ENCODE data around the gene BECN2.
A peak's percentile ranks its signal among the peaks of the same experiment; 100 is the strongest.
"Not testable (repeated sequence)": the region's sequence is repeated elsewhere in the genome, so short reads cannot be mapped to it uniquely, and the experiment has no call there.

The BECN2 gene

GRCh38 chr1:241968611-241969010 lies 11.0 kb downstream of the BECN2 start:
- no peak overlapping the region for H3K4me3 ChIP-seq (ENCODE audit: low read depth, low read length)
- H3K36me3 ChIP-seq: no peaks in the 10 kb centered on the region
- TF ChIP-seq CTCF (IDR thresholded peaks at IDR 0.05; ENCODE audit: low read depth, low read length): no peak
- no peaks in the 10 kb centered on the region for H3K27me3 ChIP-seq
- DNase-seq: no peak
- no peaks in the 10 kb centered on the region for H3K9me3 ChIP-seq
- peaks cover 10% of the 10 kb centered on the region for H3K4me1 ChIP-seq

GRCh38 chr1:241972703-241973369 lies 15.3 kb downstream of the BECN2 start:
- peaks cover 10% of the 10 kb centered on the region for H3K4me1 ChIP-seq
- DNase-seq: peak; percentile 77
- no peaks in the 10 kb centered on the region for H3K9me3 ChIP-seq
- TF ChIP-seq CTCF (IDR thresholded peaks at IDR 0.05; ENCODE audit: low read depth, low read length): no peak
- H3K4me3 ChIP-seq (ENCODE audit: low read depth, low read length): no peak overlapping the region
- no peaks in the 10 kb centered on the region for H3K36me3 ChIP-seq
- no peaks in the 10 kb centered on the region for H3K27me3 ChIP-seq

- peaks cover 10% of the 10 kb centered on the region for H3K4me1 ChIP-seq
- H3K9me3 ChIP-seq: no peaks in the 10 kb centered on the region
- no peaks in the 10 kb centered on the region for H3K27me3 ChIP-seq
- no peak for DNase-seq
- no peak for TF ChIP-seq CTCF (IDR thresholded peaks at IDR 0.05; ENCODE audit: low read depth, low read length)
- no peaks in the 10 kb centered on the region for H3K36me3 ChIP-seq
- no peak overlapping the region for H3K4me3 ChIP-seq (ENCODE audit: low read depth, low read length)
These were observed 18.7 kb downstream of the BECN2 start for GRCh38 chr1:241976229-241976628.

- Histone ChIP-seq H3K9me3 (no peaks in the 10 kb centered on the region), H3K4me3 (ENCODE audit: low read depth, low read length) (no peak overlapping the region), H3K27me3 (no peaks in the 10 kb centered on the region), H3K4me1 (no peaks in the 10 kb centered on the region), H3K36me3 (no peaks in the 10 kb centered on the region)
- TF ChIP-seq CTCF (IDR thresholded peaks at IDR 0.05; ENCODE audit: low read depth, low read length): no peak
- DNase-seq: no peak
These were observed 21.5 kb downstream of the BECN2 start for GRCh38 chr1:241979071-241979470.

GRCh38 chr1:241979926-241980325 lies 22.4 kb downstream of the BECN2 start:
- no peaks in the 10 kb centered on the region for H3K9me3 ChIP-seq
- no peaks in the 10 kb centered on the region for H3K27me3 ChIP-seq
- H3K4me1 ChIP-seq: no peaks in the 10 kb centered on the region
- DNase-seq: no peak
- TF ChIP-seq CTCF (IDR thresholded peaks at IDR 0.05; ENCODE audit: low read depth, low read length): no peak
- H3K4me3 ChIP-seq (ENCODE audit: low read depth, low read length): no peak overlapping the region
- no peaks in the 10 kb centered on the region for H3K36me3 ChIP-seq

GRCh38 chr1:241985787-241986186 lies 28.2 kb downstream of the BECN2 start:
- no peaks in the 10 kb centered on the region for H3K9me3 ChIP-seq
- H3K27me3 ChIP-seq: no peaks in the 10 kb centered on the region
- no peaks in the 10 kb centered on the region for H3K36me3 ChIP-seq
- H3K4me1 ChIP-seq: peaks cover 11% of the 10 kb centered on the region
- H3K4me3 ChIP-seq (ENCODE audit: low read depth, low read length): no peak overlapping the region
- DNase-seq: peak; percentile 57
- peak; percentile 77 for TF ChIP-seq CTCF (IDR thresholded peaks at IDR 0.05; ENCODE audit: low read depth, low read length)

GRCh38 chr1:241988389-241988930 lies 30.9 kb downstream of the BECN2 start:
- not testable (repeated sequence) for H3K4me3 ChIP-seq (ENCODE audit: low read depth, low read length); DNase-seq

More at GRCh38 chr1:241988389-241988930, 30.9 kb downstream of the BECN2 start:
- peaks cover 11% of the 10 kb centered on the region for H3K4me1 ChIP-seq
- not testable (repeated sequence) for H3K36me3 ChIP-seq, H3K9me3 ChIP-seq, H3K27me3 ChIP-seq
